GM12865 (cell line): Measurements from ENCODE around the gene BCAS1.

Source experiments
- DNase-seq: peaks from one replicate; pipeline ENCODE4 v3.0.0; 2010; ENCODE audit warnings: low read depth
- H3K4me3 ChIP-seq: 2 replicates; pipeline ENCODE4 v1.5.1; 2011; ENCODE audit warnings: mild to moderate bottlenecking, low read depth, low read length, control low read depth
- CTCF ChIP-seq: IDR thresholded peaks from 2 replicates; pipeline ENCODE4 v1.5.1; 2011; ENCODE audit warnings: low read length, control low read depth, low read depth, inconsistent platforms; ENCODE audit not compliant: insufficient read depth; ENCODE audit errors: missing control alignments

BCAS1 gene

DNA sequence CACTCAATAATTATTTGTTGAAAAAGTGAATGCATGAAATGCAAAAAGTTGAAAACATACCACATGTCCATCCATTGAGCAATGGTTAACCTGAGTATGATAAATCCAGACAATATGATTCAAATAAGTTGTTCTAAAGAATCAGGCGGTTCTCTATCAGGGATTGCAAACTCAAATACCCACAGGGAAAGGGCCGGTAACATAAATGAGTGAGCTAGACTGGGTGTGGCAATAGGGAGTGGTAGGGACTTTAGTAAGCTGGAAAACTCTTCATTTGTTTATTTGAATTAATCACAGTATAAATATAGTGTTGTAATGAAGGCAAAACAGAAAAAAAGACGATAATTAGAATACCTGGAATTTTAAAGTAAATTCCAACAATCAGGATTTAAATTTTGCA lies 106.3 kb downstream of the BCAS1 start:
- TF ChIP-seq CTCF: no peak

GRCh38 chr20:53963635-53964034 lies 106.8 kb downstream of the BCAS1 start:
- H3K4me3 ChIP-seq: no peak overlapping the region
- DNase-seq: no peak
- TF ChIP-seq CTCF: no peak

More for the DNA sequence above, 106.3 kb downstream of the BCAS1 start:
- DNase-seq: no peak
- no peak overlapping the region for H3K4me3 ChIP-seq

DNA sequence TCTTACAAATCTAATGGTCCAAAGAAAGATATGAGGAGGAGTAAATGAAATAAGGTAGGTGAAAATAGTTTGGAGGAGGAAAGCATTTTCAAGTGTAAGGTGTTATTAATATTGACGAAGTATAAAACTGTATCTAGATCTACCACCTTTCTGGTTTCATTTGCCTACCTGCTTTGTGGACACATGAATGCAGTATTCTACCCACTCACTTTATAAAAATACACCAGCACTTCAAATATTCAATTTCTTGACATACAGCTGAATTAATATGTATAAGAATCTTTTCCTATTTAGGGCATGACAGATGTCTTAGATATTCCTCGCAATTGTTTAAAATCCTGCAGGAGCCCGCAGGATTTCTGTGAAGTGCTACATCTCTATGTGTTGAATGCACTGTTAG lies 108.0 kb downstream of the BCAS1 start:
- no peak for DNase-seq
- no peak overlapping the region for H3K4me3 ChIP-seq
- no peak for TF ChIP-seq CTCF

DNA sequence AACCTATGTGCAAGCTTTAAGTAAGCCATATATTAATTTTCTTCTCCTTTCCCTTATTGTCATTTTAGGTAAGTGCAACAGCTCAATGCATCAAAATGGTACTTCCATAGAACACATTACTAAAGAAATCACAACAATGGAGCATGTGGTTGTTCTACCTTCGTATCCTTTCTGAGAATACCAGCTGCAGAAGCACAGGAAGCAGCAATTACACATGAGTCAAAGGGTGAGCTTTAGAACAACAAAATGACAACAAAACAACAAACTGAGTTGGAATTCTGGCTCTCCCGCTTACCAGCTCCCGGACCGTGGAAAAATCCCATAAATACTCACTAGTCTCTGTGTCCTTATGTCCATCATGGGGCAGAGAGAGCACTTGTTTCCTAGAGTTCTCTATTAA lies 108.9 kb downstream of the BCAS1 start:
- no peak for TF ChIP-seq CTCF
- DNase-seq: no peak
- no peak overlapping the region for H3K4me3 ChIP-seq

GRCh38 chr20:53960579-53961272 lies 109.7 kb downstream of the BCAS1 start:
- no peak for TF ChIP-seq CTCF
- DNase-seq: no peak
- no peak overlapping the region for H3K4me3 ChIP-seq

GRCh38 chr20:53959911-53960578 lies 110.3 kb downstream of the BCAS1 start:
- TF ChIP-seq CTCF: no peak
- no peak overlapping the region for H3K4me3 ChIP-seq
- no peak for DNase-seq
